Endothelial cell of umbilical vein (primary cell): ENCODE data around the gene MB. TPM values are rescaled to one million over a fixed set of nuclear protein-coding genes. Genes with fewer than 3 reads are reported as not detected.

ENCODE experiments used
- BruUV-seq: library from RNA; stranded (reverse); fragments of 400-500 nt; replicated peaks from 2 replicates; lab custom pipeline; 2021; lab: Mats Ljungman, UMichigan
- CTCF ChIA-PET: fragments of 300-600, 350-600 bp; sonication (Branson Sonifier 250); formaldehyde crosslinking; loops from one replicate; lab custom pipeline; 2021; ENCODE audit warnings: antibody characterized with exemption, inconsistent platforms; lab: Charles Lee
- POLR2A ChIA-PET: fragments of 300-600, 350-600 bp; sonication (Branson Sonifier 250); formaldehyde crosslinking; loops from one replicate; lab custom pipeline; 2021; ENCODE audit warnings: antibody characterized with exemption, inconsistent platforms; lab: Charles Lee
- DNase-seq: peaks from one replicate; pipeline ENCODE4 v3.0.0-alpha.2; 2011; ENCODE audit warnings: low read depth, low spot score
- FAIRE-seq: peaks from 2 replicates; lab custom pipeline; 2011; peaks lifted over from hg19 to GRCh38; lab: Jason Lieb, UNC
- H2AFZ ChIP-seq: 2 replicates; pipeline ENCODE4 v1.6.0; 2012; ENCODE audit warnings: low read depth, low read length, control low read depth, inconsistent platforms
- H3K27ac ChIP-seq: 2 replicates; pipeline ENCODE4 v1.5.1; 2011; ENCODE audit warnings: low read depth, mild to moderate bottlenecking, control low read depth, low read length, moderate library complexity; ENCODE audit not compliant: insufficient read depth
- H3K27me3 ChIP-seq, 2 experiments: 2 replicates each; pipeline versions ENCODE4 v1.6.0 to v1.6.1; 2011; ENCODE audit warnings: low read length in 2 of 2, mixed read lengths in 1 of 2; ENCODE audit not compliant: control insufficient read depth in 2 of 2, insufficient read depth in 2 of 2
- H3K36me3 ChIP-seq, 2 experiments: 2 replicates in 1 of 2; 3 replicates in 1 of 2; pipeline ENCODE4 v1.5.1; 2011; ENCODE audit warnings: low read length in 2 of 2, mild to moderate bottlenecking in 1 of 2, moderate library complexity in 1 of 2; ENCODE audit not compliant: control insufficient read depth in 2 of 2, insufficient read depth in 2 of 2; ENCODE audit errors: extremely low read depth in 1 of 2
- H3K4me1 ChIP-seq: 3 replicates; pipeline ENCODE4 v1.5.1; 2011; ENCODE audit warnings: mild to moderate bottlenecking, low read length; ENCODE audit not compliant: control insufficient read depth, insufficient read depth; ENCODE audit errors: extremely low read depth
- H3K4me2 ChIP-seq: 2 replicates; pipeline ENCODE4 v1.6.1; 2011; ENCODE audit warnings: low read length, control low read depth, mixed read lengths; ENCODE audit not compliant: insufficient read depth
- H3K4me3 ChIP-seq, 3 experiments: fragments of 200-600 bp in 1 of 3; sonication (generic), shearing (Covaris generic) in 1 of 3; replicated peaks in 1 of 3; 2 replicates each; pipeline ENCODE4 v1.5.1; 2011 to 2016; ENCODE audit warnings: control low read depth in 3 of 3, low read length in 3 of 3, mild to moderate bottlenecking in 2 of 3, inconsistent platforms in 1 of 3, low read depth in 1 of 3, moderate library complexity in 1 of 3; ENCODE audit not compliant: insufficient read depth in 1 of 3
- H3K79me2 ChIP-seq: 2 replicates; pipeline ENCODE4 v1.6.0; 2012; ENCODE audit warnings: low read length, inconsistent platforms; ENCODE audit not compliant: control insufficient read depth, insufficient read depth
- H3K9ac ChIP-seq: replicated peaks from 2 replicates; pipeline ENCODE3; 2011; ENCODE audit warnings: low read length, control low read depth; ENCODE audit not compliant: insufficient read depth; ENCODE audit errors: extremely low read depth
- H3K9me1 ChIP-seq: replicated peaks from 3 replicates; pipeline ENCODE4 v1.6.0; 2011; ENCODE audit warnings: mild to moderate bottlenecking, low read length; ENCODE audit not compliant: control insufficient read depth, insufficient read depth; ENCODE audit errors: extremely low read depth
- H3K9me3 ChIP-seq: replicated peaks from 2 replicates; pipeline ENCODE4 v1.5.1; 2012; ENCODE audit warnings: low read length, inconsistent platforms; ENCODE audit not compliant: control insufficient read depth, insufficient read depth
- H4K20me1 ChIP-seq: replicated peaks from 2 replicates; pipeline ENCODE3; 2011; ENCODE audit warnings: mild to moderate bottlenecking, low read length; ENCODE audit not compliant: control insufficient read depth, insufficient read depth; ENCODE audit errors: extremely low read depth
- CTCF ChIP-seq, 2 donors: IDR thresholded peaks; 1 replicate in 1 of 2; 2 replicates in 1 of 2; pipeline ENCODE4 v1.5.1; 2011; ENCODE audit warnings: low read length in 2 of 2, mild to moderate bottlenecking in 2 of 2, moderate library complexity in 2 of 2, control low read depth in 1 of 2, inconsistent platforms in 1 of 2, low read depth in 1 of 2; ENCODE audit not compliant: insufficient read depth in 1 of 2; ENCODE audit errors: extremely low read depth in 1 of 2
- EZH2 ChIP-seq: IDR thresholded peaks from 2 replicates; pipeline ENCODE4 v1.6.1; 2012; ENCODE audit warnings: borderline replicate concordance, low read depth, mild to moderate bottlenecking, moderate library complexity, low read length, inconsistent platforms; ENCODE audit not compliant: severe bottlenecking
- FOS ChIP-seq: IDR thresholded peaks from 2 replicates; pipeline ENCODE4 v1.6.1; 2011; ENCODE audit warnings: mild to moderate bottlenecking, low read length, moderate library complexity, borderline replicate concordance; ENCODE audit not compliant: insufficient read depth
- GATA2 ChIP-seq: IDR thresholded peaks from 2 replicates; pipeline ENCODE4 v1.7.0; 2011; ENCODE audit warnings: low read depth, mild to moderate bottlenecking, moderate library complexity, mixed read lengths, low read length; ENCODE audit not compliant: insufficient read length, insufficient read depth
- JUN ChIP-seq: IDR thresholded peaks from 2 replicates; pipeline ENCODE4 v1.6.1; 2011; ENCODE audit warnings: borderline replicate concordance, low read depth; ENCODE audit not compliant: insufficient read length, insufficient read depth
- MAX ChIP-seq: IDR thresholded peaks from 2 replicates; pipeline ENCODE4 v1.6.1; 2011; ENCODE audit not compliant: insufficient read depth, insufficient read length
- MYC ChIP-seq: IDR thresholded peaks from one replicate; pipeline ENCODE4 v1.6.1; 2011; ENCODE audit warnings: mild to moderate bottlenecking, low read depth, low read length
- POLR2A ChIP-seq: IDR thresholded peaks from 2 replicates; pipeline ENCODE4 v1.6.1; 2012; ENCODE audit warnings: low read depth, mild to moderate bottlenecking, control low read depth, low read length
- POLR2AphosphoS5 ChIP-seq: IDR thresholded peaks from 2 replicates; pipeline ENCODE4 v1.6.1; 2012; ENCODE audit warnings: low read depth, mild to moderate bottlenecking, control low read depth, low read length, moderate library complexity; ENCODE audit not compliant: insufficient read depth
- dilution Hi-C: fragments of 300-500 bp; cut with MboI; formaldehyde crosslinking; loops from one replicate; pipeline ENCODE4 v1.15.0; 2019; ENCODE audit warnings: low sequenced_read_pairs; ENCODE audit not compliant: extremely low pct_ligation_motif_present
- intact Hi-C: fragments of 100-400 bp; cut with micrococcal nuclease; formaldehyde crosslinking; loops from one replicate; pipeline ENCODE4 v1.10.0; 2022
- polyA plus RNA-seq, 4 experiments: library from polyadenylated mRNA; depleted of rRNA in 3 of 4; stranded (reverse) in 3 of 4; unstranded in 1 of 4; fragments of >200 nt; gene quantifications; 2 replicates each; pipeline versions ENCODE4 v1.2.1 to v1.2.3, GENCODE V29; 2011 to 2012; ENCODE audit warnings: missing spikeins in 1 of 4
- total RNA-seq: library from RNA; stranded (reverse); gene quantifications from 2 replicates; pipeline ENCODE4 v1.2.3, GENCODE V29; 2021

The MB gene
- total and polyA plus RNA-seq, 2 donors (not counting 3 experiments of a cell fraction or from before 2014, with no cell fraction given): not detected

- no peaks in the 10 kb centered on the region for H3K36me3 ChIP-seq
- no peaks in the 10 kb centered on the region for H3K79me2 ChIP-seq
- no peak overlapping the region for H2AFZ ChIP-seq
- H3K9me1 ChIP-seq: no peaks in the 10 kb centered on the region
- no peak for FAIRE-seq
- H3K4me1 ChIP-seq: no peaks in the 10 kb centered on the region
- CTCF ChIA-PET: no interaction called here
- no peak overlapping the region for H3K4me3 ChIP-seq
- H3K9me3 ChIP-seq: no peaks in the 10 kb centered on the region
- no peak for DNase-seq
- no peak for TF ChIP-seq POLR2A
- TF ChIP-seq POLR2AphosphoS5: no peak
- no peak for TF ChIP-seq MYC
- TF ChIP-seq CTCF (IDR thresholded peaks at IDR 0.05; ENCODE audit: extremely low read depth in 1 of 2, insufficient read depth in 1 of 2, low read depth in 1 of 2, low read length in 2 of 2): no peak
- TF ChIP-seq GATA2: no peak
- TF ChIP-seq JUN: no peak
- TF ChIP-seq MAX: no peak
- no peak for TF ChIP-seq FOS
- no peak for TF ChIP-seq EZH2
- no TSS peak for BruUV-seq
- peaks cover 0 to 8% of the 10 kb centered on the region in 2 experiments for H3K27me3 ChIP-seq
- H4K20me1 ChIP-seq: no peaks in the 10 kb centered on the region
- no peak overlapping the region for H3K27ac ChIP-seq
- H3K9ac ChIP-seq: no peak overlapping the region
- POLR2A ChIA-PET: no interaction called here
- dilution Hi-C loops: no loop called here
- intact Hi-C loops: no loop called here
- no peak overlapping the region for H3K4me2 ChIP-seq
Measured at GRCh38 chr22:35601013-35601580, 16.0 kb downstream of the MB start.
